HEK293 (cell line): ENCODE measurements around the gene LRSAM1.

Experiments
- REST ChIP-seq: fragments of 450-650 bp; formaldehyde crosslinking; IDR thresholded peaks from 2 replicates; pipeline ENCODE4 v1.5.1; 2016; ENCODE audit warnings: missing biosample characterization, missing genetic modification characterization
- ZBTB21 ChIP-seq: fragments of 450-650 bp; formaldehyde crosslinking; IDR thresholded peaks from 2 replicates; pipeline ENCODE4 v1.5.1; 2017; ENCODE audit warnings: missing biosample characterization, missing genetic modification characterization
- ZNF221 ChIP-seq: fragments of 450-650 bp; formaldehyde crosslinking; IDR thresholded peaks from 2 replicates; pipeline ENCODE4 v1.5.1; 2017; ENCODE audit warnings: missing biosample characterization, missing genetic modification characterization, borderline replicate concordance
- ZNF776 ChIP-seq: fragments of 450-650 bp; formaldehyde crosslinking; IDR thresholded peaks from 2 replicates; pipeline ENCODE4 v1.5.0; 2017; ENCODE audit warnings: missing biosample characterization, missing genetic modification characterization, borderline replicate concordance
- TF ChIP-seq, protein P1 (sequence below): fragments of 450-650 bp; formaldehyde crosslinking; IDR thresholded peaks from 2 replicates; pipeline ENCODE4 v1.5.1; 2016; ENCODE audit warnings: missing biosample characterization, missing genetic modification characterization
- TF ChIP-seq, protein P2 (sequence below): fragments of 450-650 bp; formaldehyde crosslinking; IDR thresholded peaks from 2 replicates; pipeline ENCODE4 v1.5.1; 2016; ENCODE audit warnings: missing biosample characterization, missing genetic modification characterization, low read depth
- TF ChIP-seq, protein P3 (sequence below): fragments of 450-650 bp; formaldehyde crosslinking; IDR thresholded peaks from 2 replicates; pipeline ENCODE4 v1.5.1; 2016; ENCODE audit warnings: missing biosample characterization, missing genetic modification characterization

GRCh38 chr9:127407492-127407843 is 43.8 kb upstream of the LRSAM1 start:
- no peak for TF ChIP-seq ZBTB21 (tag by site-specific recombination)
- TF ChIP-seq, protein P1, sequence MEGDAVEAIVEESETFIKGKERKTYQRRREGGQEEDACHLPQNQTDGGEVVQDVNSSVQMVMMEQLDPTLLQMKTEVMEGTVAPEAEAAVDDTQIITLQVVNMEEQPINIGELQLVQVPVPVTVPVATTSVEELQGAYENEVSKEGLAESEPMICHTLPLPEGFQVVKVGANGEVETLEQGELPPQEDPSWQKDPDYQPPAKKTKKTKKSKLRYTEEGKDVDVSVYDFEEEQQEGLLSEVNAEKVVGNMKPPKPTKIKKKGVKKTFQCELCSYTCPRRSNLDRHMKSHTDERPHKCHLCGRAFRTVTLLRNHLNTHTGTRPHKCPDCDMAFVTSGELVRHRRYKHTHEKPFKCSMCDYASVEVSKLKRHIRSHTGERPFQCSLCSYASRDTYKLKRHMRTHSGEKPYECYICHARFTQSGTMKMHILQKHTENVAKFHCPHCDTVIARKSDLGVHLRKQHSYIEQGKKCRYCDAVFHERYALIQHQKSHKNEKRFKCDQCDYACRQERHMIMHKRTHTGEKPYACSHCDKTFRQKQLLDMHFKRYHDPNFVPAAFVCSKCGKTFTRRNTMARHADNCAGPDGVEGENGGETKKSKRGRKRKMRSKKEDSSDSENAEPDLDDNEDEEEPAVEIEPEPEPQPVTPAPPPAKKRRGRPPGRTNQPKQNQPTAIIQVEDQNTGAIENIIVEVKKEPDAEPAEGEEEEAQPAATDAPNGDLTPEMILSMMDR (tag by site-specific recombination) = no peak
- TF ChIP-seq, protein P2, sequence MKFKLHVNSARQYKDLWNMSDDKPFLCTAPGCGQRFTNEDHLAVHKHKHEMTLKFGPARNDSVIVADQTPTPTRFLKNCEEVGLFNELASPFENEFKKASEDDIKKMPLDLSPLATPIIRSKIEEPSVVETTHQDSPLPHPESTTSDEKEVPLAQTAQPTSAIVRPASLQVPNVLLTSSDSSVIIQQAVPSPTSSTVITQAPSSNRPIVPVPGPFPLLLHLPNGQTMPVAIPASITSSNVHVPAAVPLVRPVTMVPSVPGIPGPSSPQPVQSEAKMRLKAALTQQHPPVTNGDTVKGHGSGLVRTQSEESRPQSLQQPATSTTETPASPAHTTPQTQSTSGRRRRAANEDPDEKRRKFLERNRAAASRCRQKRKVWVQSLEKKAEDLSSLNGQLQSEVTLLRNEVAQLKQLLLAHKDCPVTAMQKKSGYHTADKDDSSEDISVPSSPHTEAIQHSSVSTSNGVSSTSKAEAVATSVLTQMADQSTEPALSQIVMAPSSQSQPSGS (tag by site-specific recombination) = no peak
- TF ChIP-seq REST (tag by site-specific recombination) = no peak
- TF ChIP-seq, protein P3, sequence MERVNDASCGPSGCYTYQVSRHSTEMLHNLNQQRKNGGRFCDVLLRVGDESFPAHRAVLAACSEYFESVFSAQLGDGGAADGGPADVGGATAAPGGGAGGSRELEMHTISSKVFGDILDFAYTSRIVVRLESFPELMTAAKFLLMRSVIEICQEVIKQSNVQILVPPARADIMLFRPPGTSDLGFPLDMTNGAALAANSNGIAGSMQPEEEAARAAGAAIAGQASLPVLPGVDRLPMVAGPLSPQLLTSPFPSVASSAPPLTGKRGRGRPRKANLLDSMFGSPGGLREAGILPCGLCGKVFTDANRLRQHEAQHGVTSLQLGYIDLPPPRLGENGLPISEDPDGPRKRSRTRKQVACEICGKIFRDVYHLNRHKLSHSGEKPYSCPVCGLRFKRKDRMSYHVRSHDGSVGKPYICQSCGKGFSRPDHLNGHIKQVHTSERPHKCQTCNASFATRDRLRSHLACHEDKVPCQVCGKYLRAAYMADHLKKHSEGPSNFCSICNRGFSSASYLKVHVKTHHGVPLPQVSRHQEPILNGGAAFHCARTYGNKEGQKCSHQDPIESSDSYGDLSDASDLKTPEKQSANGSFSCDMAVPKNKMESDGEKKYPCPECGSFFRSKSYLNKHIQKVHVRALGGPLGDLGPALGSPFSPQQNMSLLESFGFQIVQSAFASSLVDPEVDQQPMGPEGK (tag by site-specific recombination) = no peak
- TF ChIP-seq ZNF221 = no peak
- TF ChIP-seq ZNF776 (tag by site-specific recombination) = no peak
